NK-92 treated with Interleukin-12 subunit alpha and Interleukin-12 subunit beta, amount 100 ng/mL, for 24 hours (cell line): Measurements from ENCODE around the gene SPRTN.

Experiments
- DNase-seq: peaks from one replicate; lab custom pipeline; 2025; lab: John Stamatoyannopoulos, UW

SPRTN gene

DNA sequence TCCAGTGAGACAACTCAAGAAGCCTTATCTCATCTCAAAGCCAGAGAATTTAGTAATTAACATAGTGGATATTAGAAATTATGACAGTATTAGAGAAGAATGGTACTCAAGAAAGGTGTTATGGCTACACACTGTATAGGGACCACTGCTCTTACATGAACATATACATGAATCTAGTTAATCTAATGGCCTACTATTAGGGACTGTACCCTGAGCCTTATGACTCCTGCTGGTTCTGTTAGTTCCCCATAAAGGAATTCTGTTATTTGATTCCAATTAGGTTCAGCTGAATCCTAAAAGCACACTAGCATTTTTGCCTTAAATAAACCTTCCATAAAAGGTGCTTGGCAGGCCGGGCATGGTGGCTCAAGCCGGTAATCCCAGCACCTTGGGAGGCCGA is 44.3 kb downstream of the SPRTN start:
- no peak for DNase-seq

DNA sequence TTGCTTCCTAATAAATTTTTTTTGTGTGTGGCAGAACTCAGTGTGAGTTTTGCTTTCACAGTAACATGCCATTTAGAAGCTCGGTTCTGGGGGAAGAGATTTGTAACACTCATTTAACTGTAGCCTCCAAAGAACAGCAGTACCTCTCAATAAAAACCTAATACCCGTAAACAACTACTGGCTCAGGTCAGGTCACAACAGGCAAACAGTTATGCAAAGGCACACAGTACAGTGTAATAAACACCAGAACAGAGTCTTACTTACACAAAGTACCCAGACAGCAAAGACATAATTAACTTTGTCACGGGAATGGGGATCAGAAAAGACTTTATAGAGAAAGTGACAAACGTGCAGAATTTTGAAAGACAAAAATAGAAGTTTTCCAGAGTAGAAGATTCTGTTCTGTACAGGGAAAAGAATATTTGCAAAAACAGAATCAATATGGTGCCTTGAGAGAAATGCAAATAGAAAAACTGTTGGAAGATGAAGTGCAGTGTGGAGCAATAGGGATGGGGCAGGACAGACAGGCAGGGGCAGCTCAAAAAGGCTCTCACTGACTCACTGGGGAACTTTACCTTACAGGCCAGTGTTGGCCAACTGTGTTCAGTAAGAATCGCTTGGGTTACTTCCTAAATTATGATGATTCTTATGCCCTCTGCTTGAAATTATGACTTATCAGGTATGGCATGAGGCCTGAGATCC is 45.2 kb downstream of the SPRTN start:
- DNase-seq = no peak

DNA sequence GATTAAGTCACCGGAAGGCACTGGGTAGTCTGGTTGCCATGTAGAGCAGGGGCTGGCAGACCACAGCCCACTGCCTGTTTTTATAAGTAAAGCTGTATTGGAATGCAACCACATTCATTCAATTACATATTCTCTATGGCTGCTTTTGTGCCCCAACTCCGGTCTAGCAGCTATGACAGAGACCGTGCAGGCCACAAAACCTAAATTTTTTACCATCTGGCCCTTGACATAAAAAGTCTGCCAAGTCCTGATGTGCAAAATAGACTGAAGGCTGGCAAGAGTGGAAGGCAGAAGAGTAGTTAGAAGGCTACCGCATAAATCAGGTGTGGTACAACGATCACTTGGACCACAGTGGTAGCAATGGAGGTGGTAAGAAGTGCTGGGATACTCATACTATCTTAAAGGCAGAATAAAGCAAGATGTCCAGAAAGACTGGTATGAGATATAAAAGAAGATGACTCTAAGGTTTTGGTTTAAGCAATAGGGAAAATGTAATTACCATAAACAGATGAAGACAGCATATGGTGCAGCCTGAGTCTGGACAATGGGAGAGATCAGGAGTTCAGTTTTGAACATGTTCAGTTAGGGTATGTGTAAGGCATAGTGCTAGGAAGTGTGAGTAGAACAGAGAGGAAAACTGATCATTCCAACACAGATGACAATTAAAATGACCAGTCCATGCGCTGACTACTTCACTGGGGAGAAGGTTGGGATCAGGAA is 46.8 kb downstream of the SPRTN start:
- DNase-seq = no peak

DNA sequence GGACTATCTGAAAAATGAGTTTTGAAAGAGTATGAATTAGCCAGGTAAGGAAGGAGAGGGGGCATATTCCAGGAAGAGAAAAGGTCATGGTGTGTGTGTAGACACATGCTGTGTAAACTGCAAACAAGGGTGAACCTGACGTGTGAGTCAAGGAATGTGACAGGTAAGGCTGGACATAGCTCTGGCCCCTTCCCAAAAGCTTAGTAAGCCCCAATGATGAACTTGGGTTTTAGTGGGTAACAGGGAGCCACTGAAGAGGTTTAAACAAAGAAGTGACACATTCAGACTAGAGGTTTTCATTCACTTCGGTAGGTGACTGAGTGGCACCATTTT is 47.3 kb downstream of the SPRTN start:
- no peak for DNase-seq

DNA sequence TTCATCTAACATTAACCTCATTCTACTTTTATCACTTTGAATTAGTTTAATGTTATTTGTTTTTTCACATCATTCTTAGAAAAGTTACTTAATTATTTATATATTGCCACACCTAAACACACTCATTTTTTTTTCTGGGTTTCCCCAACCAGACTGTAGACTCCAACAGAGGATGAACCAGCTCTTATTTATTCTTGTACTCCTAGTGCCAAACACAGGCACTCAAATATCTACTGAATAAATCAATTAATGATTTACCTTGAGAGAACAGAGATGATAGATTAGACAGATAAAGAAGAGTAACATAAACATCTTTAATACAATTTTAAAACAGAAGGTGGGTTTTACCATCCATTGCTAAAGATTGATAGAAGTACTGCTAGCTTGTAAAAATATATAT is 48.4 kb downstream of the SPRTN start:
- DNase-seq = no peak

DNA sequence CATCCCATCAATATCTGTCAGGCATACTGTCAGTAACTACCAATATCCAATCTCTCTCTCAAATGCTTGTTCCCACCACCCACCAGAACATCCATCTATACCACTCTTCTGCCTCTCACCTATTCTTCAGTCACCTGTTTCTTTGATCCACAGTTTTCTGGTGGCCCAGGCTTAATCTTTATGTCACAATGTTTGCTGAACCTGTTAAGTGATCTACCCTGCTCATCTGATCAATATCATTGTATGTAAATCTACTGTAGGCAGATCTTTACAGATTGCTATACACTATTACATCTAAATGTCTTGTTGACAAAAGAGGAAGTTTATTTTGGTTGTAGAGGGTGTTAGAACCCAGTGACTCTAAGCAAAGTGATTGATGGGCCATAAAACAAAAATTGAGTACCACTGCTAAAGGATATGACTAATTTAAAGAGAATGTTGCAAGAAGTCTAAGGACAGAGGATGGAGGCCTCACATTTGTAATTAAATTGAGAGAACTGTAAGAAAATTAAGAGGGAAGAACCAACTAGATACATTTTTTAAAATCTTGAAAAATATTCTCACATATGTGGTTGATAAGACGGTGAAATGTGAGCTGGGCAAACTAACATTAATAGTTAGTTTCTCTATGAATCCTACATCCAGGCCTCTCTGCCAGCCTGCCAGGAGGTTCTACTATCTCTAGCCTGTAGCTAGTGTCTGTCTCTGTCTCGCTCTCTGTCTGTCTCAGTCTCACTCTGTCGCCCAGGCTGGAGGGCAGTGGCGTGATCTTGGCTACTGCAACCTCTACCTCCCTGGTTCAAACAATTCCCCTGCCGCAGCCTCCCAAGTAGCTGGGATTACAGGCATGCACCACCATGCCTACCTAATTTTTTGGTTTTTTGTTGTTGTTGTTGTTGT is 49.9 kb downstream of the SPRTN start:
- peak; percentile 9 for DNase-seq

DNA sequence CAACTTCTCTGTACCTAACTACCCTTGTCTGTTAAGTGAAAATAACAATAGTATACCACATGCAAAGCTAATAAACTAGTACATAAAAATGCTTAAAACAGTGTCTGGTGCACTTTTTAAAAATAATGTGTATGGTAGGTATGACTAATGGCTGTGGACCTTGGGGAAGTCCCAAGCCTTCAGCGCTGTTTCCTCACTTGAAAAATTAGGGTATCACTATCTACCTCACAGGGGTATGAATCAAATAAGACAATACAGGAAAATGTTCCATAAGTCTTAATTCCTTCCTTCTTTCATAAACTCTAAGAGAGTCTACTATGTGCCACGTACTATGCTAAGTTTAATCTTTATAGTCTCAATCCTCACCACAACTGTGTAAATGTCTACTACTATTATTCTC is 52.0 kb downstream of the SPRTN start:
- no peak for DNase-seq

DNA sequence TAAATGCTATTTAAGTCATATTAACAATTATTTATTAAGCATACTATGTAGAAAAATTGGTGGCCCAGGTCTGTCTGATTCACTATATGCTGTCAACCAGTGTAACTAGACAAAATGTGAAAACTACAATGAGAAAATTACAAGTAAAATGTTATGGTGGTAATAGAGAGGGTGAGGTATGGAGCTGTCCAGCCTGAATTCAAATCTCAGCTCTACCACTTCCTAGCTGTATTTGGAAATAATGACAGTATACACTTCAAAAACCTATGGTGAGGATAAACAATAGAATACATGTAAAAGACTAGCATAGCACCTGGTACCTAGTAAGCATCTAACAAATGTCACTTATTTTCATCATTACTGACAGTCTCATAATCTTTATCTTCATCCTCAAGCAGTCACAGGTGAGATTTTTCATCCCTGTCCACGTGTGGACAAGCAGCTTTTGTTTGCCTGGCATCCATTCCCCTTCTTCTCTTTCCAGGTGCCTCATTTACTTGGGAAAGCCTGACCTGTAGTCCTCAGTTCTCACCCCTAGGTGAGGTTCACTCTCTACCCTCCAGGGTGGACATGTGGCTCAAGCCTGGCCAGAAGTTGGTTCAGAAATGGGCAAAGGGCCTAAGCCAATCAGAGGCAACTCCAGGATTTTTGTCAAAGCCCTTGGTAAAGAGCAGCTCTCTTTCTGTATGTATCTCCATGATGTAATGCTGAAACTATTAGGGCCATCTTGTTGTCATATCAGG is 54.5 kb downstream of the SPRTN start:
- no peak for DNase-seq

DNA sequence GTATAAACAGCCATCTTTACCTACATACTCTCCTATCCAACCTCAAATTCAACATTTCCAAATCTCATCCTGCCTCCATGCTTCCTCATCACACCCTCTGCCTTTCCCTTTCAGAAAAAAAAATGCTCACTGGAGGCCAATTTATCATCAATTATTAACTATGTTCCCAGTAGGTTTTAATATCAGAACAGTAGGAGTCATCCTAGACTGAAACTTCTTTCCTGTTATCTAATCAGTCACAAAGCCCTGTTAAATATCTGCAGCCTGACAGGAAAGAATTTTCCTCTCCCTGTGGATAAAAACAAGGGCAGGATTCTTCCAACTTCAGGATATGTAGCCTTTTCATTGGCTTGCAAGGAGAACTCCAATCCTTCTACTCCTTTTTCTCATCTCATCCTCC is 55.6 kb downstream of the SPRTN start:
- DNase-seq = no peak

DNA sequence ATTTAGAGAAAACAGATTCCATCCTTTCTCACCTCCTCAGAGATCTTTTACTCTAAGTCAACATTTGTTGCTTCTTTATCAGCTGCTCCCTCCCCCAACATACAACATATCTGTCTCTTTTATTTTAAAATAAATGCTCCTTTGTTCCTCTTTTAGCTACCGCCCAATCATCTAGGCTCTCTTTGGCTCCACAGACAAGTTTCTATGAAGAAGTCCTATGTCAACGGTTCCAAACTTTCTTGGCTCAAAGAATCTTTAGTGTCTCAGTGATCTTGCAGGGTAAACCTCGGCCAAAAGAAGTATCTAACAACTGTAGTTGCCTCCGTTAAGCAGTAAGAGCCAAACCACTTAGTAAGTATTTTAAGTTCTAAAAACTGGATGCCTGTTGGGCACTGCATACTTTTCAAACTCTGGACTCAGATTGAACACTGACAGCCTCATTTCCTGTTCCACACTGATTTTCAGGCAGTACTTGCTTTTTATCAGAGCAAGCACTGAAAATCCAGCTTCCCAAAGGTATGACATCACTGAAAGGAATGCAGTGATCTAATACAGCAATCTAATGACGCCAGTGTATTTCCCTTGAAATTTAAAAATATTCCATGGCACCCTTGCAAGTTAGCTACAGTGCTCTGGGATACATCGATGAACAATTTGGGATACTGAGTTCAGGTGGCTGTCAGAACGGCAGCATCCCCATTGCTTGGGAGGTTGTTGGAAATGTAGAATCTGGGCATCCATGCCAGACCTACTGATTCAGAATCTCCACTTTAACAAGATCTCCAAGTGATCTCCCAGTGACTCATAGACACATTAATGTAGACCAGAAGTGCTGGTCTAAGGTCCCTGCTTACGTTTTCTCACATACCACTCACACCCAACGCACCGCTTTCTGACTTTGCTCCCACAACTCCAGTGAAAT is 57.2 kb downstream of the SPRTN start:
- DNase-seq = no peak

DNA sequence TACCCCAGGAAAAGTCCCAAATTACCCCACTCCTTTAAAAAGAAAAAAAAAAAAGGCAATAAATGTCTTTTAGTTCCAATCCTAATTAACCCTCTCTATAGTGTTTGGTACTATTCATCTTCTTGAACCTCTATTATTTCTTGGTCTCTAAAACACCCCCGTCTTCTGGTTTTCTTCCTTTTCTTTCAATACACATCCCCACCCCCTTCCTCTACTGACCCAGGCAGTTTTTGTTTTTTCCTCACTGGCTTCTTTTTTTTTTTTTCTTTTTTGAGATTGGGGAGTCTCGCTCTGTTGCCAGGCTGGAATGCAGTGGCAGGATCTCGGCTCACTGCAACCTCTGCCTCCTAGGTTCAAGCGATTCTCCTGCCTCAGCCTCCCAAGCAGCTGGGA is 57.9 kb downstream of the SPRTN start:
- DNase-seq = no peak

DNA sequence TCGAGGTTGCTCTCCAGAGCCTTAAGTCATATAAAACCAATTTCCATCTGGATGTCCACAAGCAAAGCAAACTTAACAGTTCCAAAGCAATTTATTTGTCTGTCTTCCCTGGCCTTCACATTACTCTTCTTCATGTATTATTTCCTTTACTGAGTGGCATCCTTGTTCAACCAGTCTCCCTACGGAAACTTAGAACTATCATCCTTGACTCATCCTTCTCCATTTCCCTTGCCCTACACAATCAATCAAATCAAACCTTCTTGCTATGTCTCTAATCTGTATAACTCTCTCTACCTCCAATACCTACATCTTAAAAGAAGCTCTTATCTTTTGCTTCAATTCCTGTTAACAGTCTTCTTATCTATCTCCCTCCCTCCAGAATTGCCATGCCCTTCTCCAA is 58.5 kb downstream of the SPRTN start:
- DNase-seq = no peak

DNA sequence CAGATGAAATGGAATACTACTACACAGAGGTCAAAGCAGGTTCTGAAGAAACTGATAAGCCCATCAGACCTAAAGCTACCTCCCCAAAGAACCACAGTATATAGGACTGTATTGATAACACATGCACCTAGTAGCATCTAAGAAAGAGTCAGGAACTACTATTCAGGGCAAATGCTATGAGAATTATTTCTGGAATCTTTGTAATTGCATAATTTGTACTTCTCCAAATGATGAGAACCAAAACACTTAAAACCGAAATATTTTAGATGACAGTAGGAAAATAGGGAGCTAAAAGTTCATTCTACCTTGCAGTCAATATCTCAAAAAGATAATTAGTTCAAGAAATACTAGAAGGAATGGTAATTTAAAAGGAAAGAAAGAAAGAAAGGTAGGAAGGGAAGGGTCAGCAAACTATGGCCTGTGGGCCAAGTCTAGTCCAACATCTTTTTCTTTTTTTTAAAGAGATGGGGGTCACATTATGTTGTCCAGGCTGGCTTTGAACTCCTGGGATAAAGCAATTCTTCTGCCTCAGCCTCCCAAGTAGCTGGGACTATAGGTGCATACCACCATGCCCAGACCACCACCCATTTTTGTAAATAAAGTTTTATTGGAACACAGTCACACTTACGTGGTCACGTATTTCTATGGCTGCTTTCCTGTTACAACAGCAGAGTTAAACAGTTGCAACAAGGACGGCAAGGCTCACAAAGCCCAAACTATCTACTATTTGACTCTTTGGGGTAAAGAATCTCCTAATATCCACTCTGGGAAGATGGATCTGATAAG is 60.0 kb downstream of the SPRTN start:
- DNase-seq = no peak

DNA sequence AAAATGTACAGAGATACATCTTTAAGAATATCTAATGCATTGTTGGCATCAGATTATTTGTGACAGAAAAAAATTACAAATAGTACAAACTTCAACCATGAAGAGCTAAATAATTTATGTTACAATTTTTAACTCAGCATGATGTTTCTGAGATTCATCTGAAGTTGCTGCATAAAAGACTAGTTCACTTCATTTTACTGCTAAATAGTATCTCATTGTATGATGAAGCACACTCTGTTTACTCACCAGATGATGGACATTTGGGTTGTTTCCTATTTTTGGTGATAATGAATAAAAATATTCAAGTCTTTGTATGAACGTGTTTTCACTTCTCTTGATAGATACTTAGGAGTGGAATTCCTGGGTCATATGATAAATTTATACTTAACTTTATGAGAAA is 63.4 kb downstream of the SPRTN start:
- DNase-seq = no peak

DNA sequence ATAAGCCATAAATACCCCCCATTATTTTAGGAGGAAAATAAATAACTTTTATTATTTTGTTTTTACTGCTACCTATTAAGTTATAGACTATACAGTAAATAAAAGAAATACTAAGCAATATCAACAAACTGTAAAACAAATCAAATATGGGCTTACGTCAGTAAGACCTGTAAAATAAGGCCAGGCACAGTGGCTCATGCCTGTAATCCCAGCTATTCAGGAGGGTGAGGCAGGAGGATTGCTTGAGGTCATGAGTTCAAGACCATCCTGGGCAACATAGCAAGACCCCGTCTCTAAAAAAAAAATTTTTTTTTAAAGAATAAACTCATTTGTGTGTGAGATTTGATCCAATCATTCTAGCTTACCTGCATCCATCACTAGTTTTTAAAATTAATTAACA is 66.2 kb downstream of the SPRTN start:
- DNase-seq = no peak
